SK-N-SH (cell line): Measurements from ENCODE around the gene RC3H2. TPM values are rescaled to one million over a fixed set of nuclear protein-coding genes. Genes with fewer than 3 reads are reported as not detected.

Experiments
- CTCF ChIA-PET: fragments of 300-600, 350-600 bp; formaldehyde crosslinking; extraction: SDS; loops from one replicate; lab custom pipeline; 2021; lab: Yijun Ruan, JAX
- POLR2A ChIA-PET: fragments of 350-600 bp; sonication (Branson Sonifier 250); formaldehyde crosslinking; extraction: SDS; loops from one replicate; lab custom pipeline; 2020; ENCODE audit warnings: antibody characterized with exemption, inconsistent platforms; lab: Yijun Ruan, JAX
- DNase-seq: peaks from one replicate; pipeline ENCODE4 v3.0.0; 2012
- H2AFZ ChIP-seq: fragments of 200-600 bp; sonication (generic); 2 replicates; pipeline ENCODE4 v1.8.1; 2016; ENCODE audit warnings: antibody characterized with exemption, mild to moderate bottlenecking, low read depth
- H3F3A ChIP-seq: fragments of 200-600 bp; sonication (generic); replicated peaks from 2 replicates; pipeline ENCODE3; 2016; ENCODE audit warnings: antibody characterized with exemption, mild to moderate bottlenecking; ENCODE audit not compliant: insufficient read depth
- H3K27ac ChIP-seq, 2 experiments: fragments of 200-500 bp in 1 of 2; fragments of 200-600 bp in 1 of 2; sonication (Bioruptor generic) in 1 of 2; sonication (generic), shearing (Covaris generic) in 1 of 2; 2 replicates each; pipeline versions ENCODE4 v1.5.1 to v1.6.1; 2014 to 2016; ENCODE audit warnings: low read depth in 2 of 2, inconsistent platforms in 1 of 2, low read length in 1 of 2, mild to moderate bottlenecking in 1 of 2, mixed read lengths in 1 of 2
- H3K27me3 ChIP-seq: fragments of 200-600 bp; sonication (generic), shearing (Covaris generic); 2 replicates; pipeline ENCODE4 v1.6.1; 2016; ENCODE audit warnings: mixed run types; ENCODE audit not compliant: insufficient read depth
- H3K36me3 ChIP-seq, 2 experiments: fragments of 200-500 bp in 1 of 2; fragments of 200-600 bp in 1 of 2; sonication (Bioruptor generic) in 1 of 2; sonication (generic) in 1 of 2; replicated peaks in 1 of 2; 2 replicates each; pipeline versions ENCODE3 to v1.5.1; 2014 to 2016; ENCODE audit warnings: low read length in 1 of 2, mild to moderate bottlenecking in 1 of 2; ENCODE audit not compliant: insufficient read depth in 2 of 2, control insufficient read depth in 1 of 2
- H3K4me1 ChIP-seq, 2 experiments: fragments of 200-500 bp in 1 of 2; fragments of 200-600 bp in 1 of 2; sonication (Bioruptor generic) in 1 of 2; sonication (generic), shearing (Covaris generic) in 1 of 2; 2 replicates each; pipeline versions ENCODE4 v1.5.1 to v1.6.1; 2014 to 2016; ENCODE audit warnings: low read depth in 1 of 2, low read length in 1 of 2, mixed run types in 1 of 2; ENCODE audit not compliant: insufficient read depth in 2 of 2, control insufficient read depth in 1 of 2
- H3K4me2 ChIP-seq: fragments of 200-600 bp; sonication (generic), shearing (Covaris generic); 2 replicates; pipeline ENCODE4 v1.6.1; 2017; ENCODE audit warnings: mixed run types
- H3K4me3 ChIP-seq, 2 experiments: fragments of 200-500 bp in 1 of 2; fragments of 200-600 bp in 1 of 2; sonication (Bioruptor generic) in 1 of 2; sonication (generic), shearing (Covaris generic) in 1 of 2; 2 replicates each; pipeline versions ENCODE4 v1.5.1 to v1.8.1; 2014 to 2016; ENCODE audit warnings: low read depth in 2 of 2, inconsistent platforms in 1 of 2, low read length in 1 of 2, mild to moderate bottlenecking in 1 of 2, mixed read lengths in 1 of 2, moderate library complexity in 1 of 2
- H3K79me2 ChIP-seq: fragments of 200-600 bp; sonication (generic); 2 replicates; pipeline ENCODE4 v1.8.1; 2017; ENCODE audit warnings: mild to moderate bottlenecking; ENCODE audit not compliant: insufficient read depth
- H3K9ac ChIP-seq: fragments of 200-600 bp; sonication (generic); 2 replicates; pipeline ENCODE4 v1.6.1; 2017; ENCODE audit warnings: mixed run types
- H3K9me2 ChIP-seq: fragments of 200-600 bp; sonication (generic); 2 replicates; pipeline ENCODE4 v1.6.1; 2017; ENCODE audit warnings: mixed run types
- H3K9me3 ChIP-seq: fragments of 200-600 bp; sonication (generic); 2 replicates; pipeline ENCODE4 v1.6.1; 2017; ENCODE audit warnings: mixed run types, mild to moderate bottlenecking, moderate library complexity
- H4K20me1 ChIP-seq: fragments of 200-600 bp; sonication (generic); 2 replicates; pipeline ENCODE4 v1.6.1; 2017; ENCODE audit warnings: mild to moderate bottlenecking, mixed run types; ENCODE audit not compliant: insufficient read depth
- ELF1 ChIP-seq: IDR thresholded peaks from 2 replicates; pipeline ENCODE4 v1.4.0; 2012
- EP300 ChIP-seq, 2 experiments: IDR thresholded peaks; 2 replicates each; pipeline versions ENCODE4 v1.4.0 to v1.6.1; 2012; ENCODE audit warnings: borderline replicate concordance in 1 of 2, low read depth in 1 of 2, low read length in 1 of 2
- EZH2phosphoT487 ChIP-seq: fragments of 200-600 bp; sonication (generic); IDR thresholded peaks from 2 replicates; pipeline ENCODE4 v1.6.1; 2017; ENCODE audit warnings: low read depth, mixed run types, mild to moderate bottlenecking, antibody characterized with exemption, moderate library complexity, borderline replicate concordance
- FOXJ3 ChIP-seq: sonication (generic); formaldehyde crosslinking; IDR thresholded peaks from 2 replicates; pipeline ENCODE4 v1.5.1; 2020; ENCODE audit warnings: mild to moderate bottlenecking, missing genetic modification reagents
- FOXM1 ChIP-seq: IDR thresholded peaks from 2 replicates; pipeline ENCODE4 v1.4.0; 2012; ENCODE audit warnings: low read depth, mild to moderate bottlenecking
- GABPA ChIP-seq: IDR thresholded peaks from 2 replicates; pipeline ENCODE4 v1.4.0; 2012; ENCODE audit warnings: low read depth, mild to moderate bottlenecking
- JUND ChIP-seq: IDR thresholded peaks from 2 replicates; pipeline ENCODE4 v1.4.0; 2012
- NFIC ChIP-seq: IDR thresholded peaks from 2 replicates; pipeline ENCODE4 v1.4.0; 2012; ENCODE audit warnings: borderline replicate concordance
- POLR2AphosphoS5 ChIP-seq: IDR thresholded peaks from 2 replicates; pipeline ENCODE4 v1.6.1; 2012; ENCODE audit warnings: low read depth, low read length
- RAD21 ChIP-seq: IDR thresholded peaks from 2 replicates; pipeline ENCODE4 v1.6.1; 2012; ENCODE audit warnings: mild to moderate bottlenecking, low read length
- RCOR1 ChIP-seq: fragments of 150-350 bp; IDR thresholded peaks from 2 replicates; pipeline ENCODE4 v1.6.1; 2017; ENCODE audit warnings: antibody characterized with exemption, low read length
- REST ChIP-seq: IDR thresholded peaks from 2 replicates; pipeline ENCODE4 v1.6.1; 2012; ENCODE audit warnings: mild to moderate bottlenecking, low read depth, low read length, moderate library complexity
- RFX5 ChIP-seq: IDR thresholded peaks from 2 replicates; pipeline ENCODE4 v1.6.1; 2012; ENCODE audit warnings: mild to moderate bottlenecking, improper control_type of control experiment, low read length
- RXRA ChIP-seq: IDR thresholded peaks from 2 replicates; pipeline ENCODE4 v1.4.0; 2012; ENCODE audit warnings: low read depth, mild to moderate bottlenecking, borderline replicate concordance
- SIN3A ChIP-seq: IDR thresholded peaks from 2 replicates; pipeline ENCODE4 v1.6.1; 2012; ENCODE audit warnings: low read depth, mild to moderate bottlenecking, low read length, moderate library complexity, borderline replicate concordance
- SMC3 ChIP-seq: IDR thresholded peaks from 2 replicates; pipeline ENCODE4 v1.6.1; 2012; ENCODE audit warnings: low read depth, low read length, improper control_type of control experiment
- TEAD4 ChIP-seq: IDR thresholded peaks from 2 replicates; pipeline ENCODE4 v1.4.0; 2012; ENCODE audit warnings: mild to moderate bottlenecking, borderline replicate concordance; ENCODE audit not compliant: insufficient read depth
- WGBS: methylation state at CpG from one replicate; pipeline ENCODE4 v1.1.6; 2017; ENCODE audit warnings: low lambda C conversion rate; 5-methylcytosine and 5-hydroxymethylcytosine counted together
- polyA plus RNA-seq, 3 experiments: library from polyadenylated mRNA; depleted of rRNA; stranded (reverse); fragments of >200 nt; gene quantifications; 2 replicates each; pipeline ENCODE4 v1.2.3, GENCODE V29; 2012
- TF ChIP-seq, protein P1 (sequence below): fragments of 200-600 bp; sonication (generic); IDR thresholded peaks from 2 replicates; pipeline ENCODE4 v1.6.1; 2017; ENCODE audit warnings: antibody characterized with exemption, mild to moderate bottlenecking, moderate library complexity

The RC3H2 gene
- polyA plus RNA-seq, 1 of the 3 experiments (the other 2 are of a cell fraction): 12.4 TPM

DNA sequence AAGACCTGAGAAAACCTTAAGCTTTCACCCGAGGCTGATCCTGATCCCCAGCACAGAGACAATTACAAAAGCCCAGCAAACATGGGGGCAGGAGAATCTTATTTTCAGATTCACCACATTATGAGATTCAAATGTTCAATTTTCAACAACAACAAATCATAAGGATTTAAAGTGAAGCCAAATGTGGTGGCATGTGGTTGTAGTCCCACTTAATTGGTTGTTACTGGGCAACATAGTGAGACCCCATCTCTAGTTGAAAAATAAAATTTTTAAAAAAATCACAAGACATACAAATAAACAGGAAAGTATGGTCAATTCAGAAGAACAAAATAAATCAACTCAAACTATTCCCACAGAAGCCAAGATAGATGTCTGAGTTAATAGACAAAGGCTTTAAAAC lies 31.7 kb upstream of the RC3H2 start:
- no peaks in the 10 kb centered on the region; a peak in 2 of 4 replicates for H3K4me1 ChIP-seq
- H3K9me3 ChIP-seq: no peaks in the 10 kb centered on the region
- H4K20me1 ChIP-seq: peaks cover 5% of the 10 kb centered on the region
- H3K27me3 ChIP-seq: no peaks in the 10 kb centered on the region
- H3K27ac ChIP-seq: no peak overlapping the region
- POLR2A ChIA-PET: no interaction called here
- WGBS: 26% methylated on average over 1 of the region's 1 CpG
- no peak for DNase-seq
- H3K9ac ChIP-seq: no peak overlapping the region
- peaks cover 15 to 32% of the 10 kb centered on the region in 2 experiments for H3K36me3 ChIP-seq
- peaks cover 69% of the 10 kb centered on the region for H3K79me2 ChIP-seq
- H2AFZ ChIP-seq: no peak overlapping the region
- no peak overlapping the region for H3K4me2 ChIP-seq
- CTCF ChIA-PET: no interaction called here
- TF ChIP-seq GABPA: no peak
- TF ChIP-seq REST: no peak
- no peak for TF ChIP-seq ELF1
- no peak for TF ChIP-seq RXRA
- no peak for TF ChIP-seq FOXM1
- TF ChIP-seq FOXJ3 (CRISPR knock-in tag): no peak
- TF ChIP-seq NFIC: no peak
- peaks cover 18% of the 10 kb centered on the region for H3F3A ChIP-seq
- H3K9me2 ChIP-seq: no peaks in the 10 kb centered on the region
- H3K4me3 ChIP-seq: no peak overlapping the region

DNA sequence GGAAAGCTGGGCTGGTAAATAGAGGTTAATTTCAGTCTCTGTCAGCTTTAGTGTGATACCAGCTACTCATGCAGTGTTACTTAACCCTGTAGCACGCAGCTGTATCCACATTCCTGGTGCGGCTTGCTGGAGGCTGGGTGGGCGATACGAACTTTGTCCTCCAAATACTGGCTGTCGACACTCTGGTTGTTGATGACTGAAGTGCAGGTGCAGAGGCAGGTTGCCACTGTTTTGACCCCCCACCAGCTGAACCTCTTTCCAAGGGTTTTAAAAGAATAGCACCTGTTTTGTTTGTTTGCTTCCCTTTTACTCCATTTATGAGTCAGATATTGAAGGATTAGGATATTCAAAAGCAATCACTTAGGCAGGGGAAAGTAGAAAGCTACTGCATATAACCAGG lies 31.3 kb upstream of the RC3H2 start:
- H3K9ac ChIP-seq: no peak overlapping the region
- TF ChIP-seq RAD21 (no peak), POLR2AphosphoS5 (no peak), SMC3 (no peak), RFX5 (no peak), EZH2phosphoT487 (no peak), ELF1 (no peak), FOXM1 (no peak), NFIC (no peak), JUND (no peak), SIN3A (no peak), TEAD4 (no peak), EP300 (IDR thresholded peaks at IDR 0.05; ENCODE audit: borderline replicate concordance in 1 of 2, low read depth in 1 of 2, low read length in 1 of 2) (no peak), RCOR1 (no peak)
- TF ChIP-seq, protein P1, sequence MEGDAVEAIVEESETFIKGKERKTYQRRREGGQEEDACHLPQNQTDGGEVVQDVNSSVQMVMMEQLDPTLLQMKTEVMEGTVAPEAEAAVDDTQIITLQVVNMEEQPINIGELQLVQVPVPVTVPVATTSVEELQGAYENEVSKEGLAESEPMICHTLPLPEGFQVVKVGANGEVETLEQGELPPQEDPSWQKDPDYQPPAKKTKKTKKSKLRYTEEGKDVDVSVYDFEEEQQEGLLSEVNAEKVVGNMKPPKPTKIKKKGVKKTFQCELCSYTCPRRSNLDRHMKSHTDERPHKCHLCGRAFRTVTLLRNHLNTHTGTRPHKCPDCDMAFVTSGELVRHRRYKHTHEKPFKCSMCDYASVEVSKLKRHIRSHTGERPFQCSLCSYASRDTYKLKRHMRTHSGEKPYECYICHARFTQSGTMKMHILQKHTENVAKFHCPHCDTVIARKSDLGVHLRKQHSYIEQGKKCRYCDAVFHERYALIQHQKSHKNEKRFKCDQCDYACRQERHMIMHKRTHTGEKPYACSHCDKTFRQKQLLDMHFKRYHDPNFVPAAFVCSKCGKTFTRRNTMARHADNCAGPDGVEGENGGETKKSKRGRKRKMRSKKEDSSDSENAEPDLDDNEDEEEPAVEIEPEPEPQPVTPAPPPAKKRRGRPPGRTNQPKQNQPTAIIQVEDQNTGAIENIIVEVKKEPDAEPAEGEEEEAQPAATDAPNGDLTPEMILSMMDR: no peak
- TF ChIP-seq, all 33 proteins: peak for 0
- Histone ChIP-seq H2AFZ (no peak overlapping the region), H3K9me2 (no peaks in the 10 kb centered on the region), H3K9me3 (no peaks in the 10 kb centered on the region), H3K4me1 (no peaks in the 10 kb centered on the region; a peak in 1 of 4 replicates), H3K4me2 (no peak overlapping the region), H3K4me3 (no peak overlapping the region), H4K20me1 (peaks cover 3% of the 10 kb centered on the region; the same call in 1 of the 2 replicates), H3K27me3 (no peaks in the 10 kb centered on the region), H3K79me2 (peaks cover 66% of the 10 kb centered on the region), H3K36me3 (peaks cover 15 to 32% of the 10 kb centered on the region in 2 experiments), H3F3A (peaks cover 20% of the 10 kb centered on the region), H3K27ac (no peak overlapping the region)
- POLR2A ChIA-PET: no interaction called here
- CTCF ChIA-PET: no interaction called here
- no peak for DNase-seq
- WGBS: 92% methylated on average over 5 of the region's 5 CpGs
